Retina (tissue), 1 donor: Measurements from ENCODE around the gene CC2D1A.
A peak's percentile ranks its signal among the peaks of the same experiment; 100 is the strongest.

Source experiments
- DNase-seq: peaks from one replicate; pipeline ENCODE4 v3.0.0-alpha.2; 2016

CC2D1A gene

DNA sequence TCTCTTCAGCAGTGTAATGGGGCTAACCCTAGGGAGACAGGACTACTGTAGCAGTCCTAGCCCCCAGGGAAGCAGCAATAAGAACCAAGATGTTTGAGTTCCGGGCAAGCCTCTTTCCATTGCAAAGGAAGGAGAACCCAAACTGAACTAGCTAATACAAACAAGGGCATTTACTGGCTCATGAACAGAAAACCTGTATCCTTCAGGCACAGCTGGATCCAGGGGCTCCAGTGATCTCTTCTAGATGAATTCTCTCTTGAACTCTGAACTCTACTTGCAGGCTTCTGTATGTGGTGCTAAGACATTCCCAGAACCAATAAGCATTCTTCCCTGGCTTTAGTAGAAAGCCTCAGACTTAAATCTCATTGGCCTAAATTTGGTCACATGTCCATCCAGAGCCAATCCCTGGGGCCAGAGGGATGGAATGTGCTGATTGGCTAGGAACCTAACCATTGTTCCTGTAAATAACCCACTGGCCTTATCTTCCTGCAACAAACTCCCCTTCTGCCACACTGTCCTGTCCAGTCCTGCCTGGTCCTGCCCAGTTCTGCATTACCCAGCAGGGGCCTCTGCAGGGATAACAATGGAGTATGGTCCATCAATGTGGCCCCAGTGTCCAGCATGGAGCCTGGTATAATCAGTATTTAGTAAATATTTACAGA lies 36.2 kb downstream of the CC2D1A start:
- DNase-seq, result no peak

DNA sequence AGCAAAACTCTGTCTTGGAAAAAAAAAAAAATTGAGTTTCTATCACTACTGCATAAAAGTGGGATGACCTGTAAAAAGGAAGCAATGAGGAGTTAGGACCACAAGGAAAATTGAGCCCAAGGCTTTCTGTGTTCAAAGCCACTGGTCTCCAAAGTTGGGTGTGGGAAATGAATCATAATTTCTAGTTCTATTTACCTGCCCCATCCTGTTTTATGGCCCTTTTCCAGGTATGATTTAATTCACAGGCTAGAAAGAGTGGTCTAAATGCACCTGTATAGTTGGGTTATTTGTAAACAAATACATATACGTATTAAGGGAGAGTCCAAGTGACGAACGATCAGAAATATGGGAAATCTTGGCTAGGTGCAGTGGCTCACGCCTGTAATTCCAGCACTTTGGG lies 40.4 kb downstream of the CC2D1A start:
- no peak for DNase-seq

DNA sequence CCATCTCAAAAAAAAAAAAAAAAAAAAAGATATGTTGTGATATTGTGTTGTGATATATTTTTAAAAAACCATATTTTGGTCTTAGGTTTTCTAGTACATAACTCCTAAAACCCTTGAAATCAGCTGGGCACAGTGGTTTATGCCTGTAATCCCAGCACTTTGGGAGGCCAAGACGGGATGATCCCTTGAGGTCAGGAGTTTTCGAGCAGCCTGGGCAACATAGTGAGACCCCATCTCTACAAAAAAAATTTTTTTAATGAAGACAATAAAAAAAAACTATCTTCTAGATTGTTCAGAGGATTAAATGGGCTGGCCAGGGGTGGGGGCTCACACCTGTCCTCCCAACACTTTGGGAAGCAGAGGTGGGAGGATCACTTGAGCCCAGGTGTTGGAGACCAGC lies 45.0 kb downstream of the CC2D1A start:
- no peak for DNase-seq

DNA sequence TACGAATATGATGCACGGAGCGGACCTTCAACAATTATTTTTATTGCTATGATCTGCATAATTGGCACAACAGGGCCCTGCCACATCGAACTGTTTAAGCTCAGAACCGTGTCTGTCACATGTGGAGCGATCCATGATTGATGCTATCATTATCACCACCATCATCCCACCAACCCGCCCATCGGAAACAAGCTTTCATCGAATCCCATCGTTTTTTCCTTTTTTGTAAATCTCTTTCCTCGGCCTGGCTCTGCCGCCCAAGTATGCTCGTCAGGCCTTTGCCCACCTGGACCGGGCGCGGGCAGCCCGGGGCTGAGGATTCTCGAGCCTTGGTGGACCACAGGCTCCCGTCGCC lies 45.8 kb downstream of the CC2D1A start:
- no peak for DNase-seq

DNA sequence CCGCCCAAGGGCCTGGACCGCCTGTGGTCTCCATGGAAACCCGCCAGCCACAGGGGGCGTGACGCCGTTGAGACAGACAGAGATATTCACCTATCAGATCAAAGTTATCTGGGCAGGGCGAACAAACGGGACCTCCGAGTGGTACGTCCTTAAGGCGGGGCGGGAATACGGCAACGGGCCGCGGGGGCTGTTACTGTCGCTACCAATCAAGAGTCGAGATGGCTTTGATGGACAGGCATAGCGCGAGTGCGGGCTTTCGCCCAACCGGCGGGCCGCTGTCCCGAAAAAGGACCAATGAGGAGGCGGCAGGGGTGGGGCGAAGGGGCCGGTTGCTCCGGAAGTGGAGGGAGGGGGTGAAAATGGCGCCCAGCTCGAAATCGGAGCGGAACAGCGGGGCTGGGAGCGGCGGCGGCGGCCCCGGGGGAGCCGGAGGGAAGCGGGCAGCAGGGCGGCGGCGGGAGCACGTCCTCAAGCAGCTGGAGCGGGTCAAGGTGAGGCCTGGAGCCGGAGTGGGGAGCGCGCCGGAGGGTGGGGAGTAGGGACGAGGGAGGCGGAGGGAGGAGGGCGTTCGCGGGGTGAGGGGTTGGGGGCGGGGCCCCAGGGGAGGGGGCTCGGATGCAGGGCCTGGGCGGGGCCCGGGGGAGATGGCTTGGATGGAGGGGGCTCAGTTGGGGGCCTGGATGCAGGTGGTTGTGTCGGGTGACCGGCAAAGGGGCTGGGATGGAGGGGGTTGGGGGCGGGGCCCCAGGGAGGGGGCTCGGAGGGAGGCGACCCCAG lies 46.3 kb downstream of the CC2D1A start, which contains the start of gene DCAF15:
Gene DCAF15, plus strand, starts transcription at position 356 of the 777 bp plus-strand sequence. Its CDS starts 4 bp downstream, at position 360.
- DNase-seq, result peak; percentile 98

DNA sequence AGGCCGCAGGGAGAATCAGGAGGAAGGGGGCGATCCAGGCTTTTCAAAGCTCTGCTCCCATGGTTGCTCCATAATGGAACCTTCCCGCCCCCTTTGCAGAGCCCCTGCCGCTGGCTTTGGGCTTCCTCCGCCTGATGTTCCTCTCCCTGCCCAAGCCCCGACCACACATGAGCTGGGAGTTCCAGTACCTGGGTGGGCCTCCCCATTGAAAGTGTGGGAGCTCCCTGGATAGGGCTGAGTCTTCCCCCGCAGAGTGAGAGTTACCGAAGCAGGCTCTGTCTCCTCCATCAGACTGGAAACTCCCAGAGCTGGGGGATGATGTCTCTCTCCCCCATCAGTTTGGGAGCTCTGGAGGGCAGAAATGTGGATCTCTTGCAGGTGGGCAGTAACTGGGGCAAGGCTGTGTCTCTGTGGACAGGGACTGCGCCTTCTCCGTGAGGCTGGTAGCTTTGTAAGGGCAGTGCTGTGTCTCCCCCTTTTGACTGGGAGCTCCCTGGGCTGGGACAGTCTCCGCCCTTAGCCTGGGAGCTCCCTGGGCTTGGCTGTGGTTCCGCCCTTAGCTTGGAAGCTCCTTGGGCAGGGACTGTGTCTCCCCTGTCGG lies 47.0 kb downstream of the CC2D1A start:
- DNase-seq, result peak; percentile 51

DNA sequence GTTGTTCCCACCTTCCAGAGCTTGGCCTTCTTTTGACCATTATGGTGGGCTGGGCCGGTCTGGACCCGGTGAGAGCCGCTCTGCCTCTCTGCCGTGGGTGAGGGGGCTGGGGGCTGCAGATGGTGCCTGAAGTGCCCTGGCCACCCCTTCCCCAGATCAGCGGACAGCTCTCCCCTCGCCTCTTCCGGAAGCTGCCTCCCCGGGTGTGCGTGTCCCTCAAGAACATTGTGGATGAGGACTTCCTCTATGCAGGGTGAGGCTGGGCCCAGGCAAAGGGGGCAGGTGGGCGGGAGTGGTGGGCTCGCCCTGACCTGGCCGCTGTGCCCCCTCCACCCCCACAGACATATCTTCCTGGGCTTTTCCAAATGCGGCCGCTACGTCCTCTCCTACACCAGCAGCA lies 48.2 kb downstream of the CC2D1A start:
- DNase-seq, result no peak

DNA sequence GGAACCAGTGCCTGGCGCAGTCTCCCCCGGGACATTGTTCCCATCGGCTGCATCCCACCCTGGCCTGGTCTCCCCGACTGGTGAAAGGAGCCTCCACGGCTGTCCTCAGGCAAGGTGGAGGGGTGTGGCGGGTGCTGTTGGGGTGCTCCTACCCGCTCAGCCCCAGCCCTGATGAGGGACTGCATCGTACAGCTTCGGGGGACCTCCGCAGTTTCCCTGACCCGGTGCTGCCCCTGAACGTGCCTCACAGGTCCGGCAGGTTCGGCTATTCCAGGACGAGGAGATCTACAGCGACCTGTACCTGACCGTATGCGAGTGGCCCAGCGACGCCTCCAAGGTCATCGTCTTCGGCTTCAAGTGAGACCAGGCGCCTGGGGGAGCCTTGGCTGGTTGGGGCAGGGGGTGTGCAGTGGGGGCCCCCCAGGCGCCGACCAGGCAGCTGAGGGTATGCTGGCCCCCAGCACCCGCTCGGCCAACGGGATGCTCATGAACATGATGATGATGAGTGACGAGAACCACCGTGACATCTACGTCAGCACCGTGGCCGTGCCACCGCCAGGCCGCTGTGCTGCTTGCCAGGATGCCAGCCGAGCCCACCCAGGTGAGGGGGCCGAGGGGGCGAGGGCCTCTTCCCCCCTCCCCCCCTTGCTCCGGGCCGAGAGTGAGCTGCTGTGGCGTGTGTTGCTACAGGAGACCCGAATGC lies 49.8 kb downstream of the CC2D1A start:
- no peak for DNase-seq

DNA sequence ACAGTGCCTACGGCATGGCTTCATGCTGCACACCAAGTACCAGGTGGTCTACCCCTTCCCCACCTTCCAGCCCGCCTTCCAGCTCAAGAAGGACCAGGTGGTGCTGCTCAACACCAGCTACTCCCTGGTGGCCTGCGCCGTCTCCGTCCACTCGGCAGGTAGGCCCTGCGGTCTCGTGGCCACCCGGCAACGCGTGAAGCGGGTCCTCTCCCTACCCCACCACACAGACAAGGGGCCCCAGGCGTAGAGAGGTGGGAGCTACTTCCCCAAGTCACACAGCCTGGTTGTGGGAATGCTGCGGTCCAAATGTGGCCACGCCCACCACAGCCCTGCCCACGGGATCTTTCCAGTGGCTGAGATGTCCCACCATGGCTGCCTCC lies 50.4 kb downstream of the CC2D1A start:
- no peak for DNase-seq

DNA sequence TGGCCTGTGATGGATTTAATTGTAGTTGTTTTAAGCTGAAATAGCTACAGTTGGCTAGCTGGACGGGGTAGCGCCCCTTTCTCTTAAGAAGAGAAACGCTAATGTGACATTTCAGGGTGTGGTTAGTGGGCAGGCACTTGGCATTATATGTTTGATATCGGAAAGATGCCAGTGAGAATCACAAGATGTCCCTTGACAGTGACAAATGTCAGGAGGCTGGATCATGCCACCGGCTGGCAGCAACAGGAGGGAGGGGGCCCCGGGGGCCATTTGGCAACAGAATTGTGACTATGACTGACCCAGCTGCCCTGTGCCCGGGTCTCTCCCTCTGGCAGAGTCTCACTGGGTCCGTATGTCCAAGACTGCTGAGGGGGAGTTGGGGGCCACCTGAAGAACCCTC lies 51.0 kb downstream of the CC2D1A start:
- no peak for DNase-seq

DNA sequence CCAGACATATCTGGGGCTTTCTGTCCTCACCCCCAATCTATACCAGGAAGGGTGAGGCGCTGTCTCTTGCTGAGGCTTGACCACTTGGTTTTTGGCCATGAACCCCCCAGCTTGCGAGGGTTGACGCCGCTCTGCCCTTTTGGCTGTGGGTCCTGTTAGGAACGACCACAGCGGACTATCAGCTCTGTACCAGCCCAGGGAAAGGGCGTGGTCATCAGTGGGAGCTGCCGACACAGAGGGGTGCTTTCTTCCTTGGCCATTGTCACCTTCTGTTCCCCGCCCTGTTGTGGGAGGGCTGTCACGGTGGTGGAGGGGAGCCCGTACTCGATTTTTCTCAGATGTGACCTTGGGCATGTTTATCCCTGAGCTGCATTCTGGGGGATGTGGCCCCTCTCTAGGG lies 52.0 kb downstream of the CC2D1A start:
- no peak for DNase-seq

DNA sequence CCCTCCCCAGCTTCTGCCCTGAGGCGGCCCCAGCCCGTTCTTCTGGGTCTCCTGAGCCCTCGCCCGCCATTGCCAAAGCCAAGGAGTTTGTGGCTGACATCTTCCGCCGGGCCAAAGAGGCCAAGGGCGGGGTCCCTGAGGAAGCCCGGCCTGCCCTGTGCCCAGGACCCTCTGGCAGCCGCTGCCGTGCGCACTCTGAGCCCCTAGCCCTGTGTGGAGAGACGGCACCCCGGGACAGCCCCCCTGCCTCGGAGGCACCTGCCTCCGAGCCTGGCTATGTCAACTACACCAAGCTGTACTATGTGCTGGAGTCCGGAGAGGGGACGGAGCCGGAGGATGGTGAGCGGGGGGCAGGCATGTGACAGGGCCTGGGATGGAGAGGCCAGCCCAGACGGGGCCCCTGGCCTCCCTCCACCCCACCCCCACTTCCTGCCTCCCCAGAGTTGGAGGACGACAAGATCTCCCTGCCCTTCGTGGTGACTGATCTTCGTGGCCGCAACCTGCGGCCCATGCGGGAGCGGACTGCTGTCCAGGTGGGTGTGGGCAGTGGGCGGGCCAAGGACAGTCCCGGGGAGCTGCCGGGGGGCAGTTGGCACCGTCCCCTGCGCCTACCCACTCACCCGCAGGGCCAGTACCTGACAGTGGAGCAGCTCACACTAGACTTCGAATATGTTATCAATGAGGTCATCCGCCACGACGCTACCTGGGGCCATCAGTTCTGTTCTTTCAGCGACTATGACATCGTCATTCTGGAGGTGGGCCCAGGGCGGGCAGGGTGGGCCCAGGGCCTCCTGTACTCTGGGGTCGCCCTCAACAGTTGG lies 53.4 kb downstream of the CC2D1A start:
- no peak for DNase-seq

DNA sequence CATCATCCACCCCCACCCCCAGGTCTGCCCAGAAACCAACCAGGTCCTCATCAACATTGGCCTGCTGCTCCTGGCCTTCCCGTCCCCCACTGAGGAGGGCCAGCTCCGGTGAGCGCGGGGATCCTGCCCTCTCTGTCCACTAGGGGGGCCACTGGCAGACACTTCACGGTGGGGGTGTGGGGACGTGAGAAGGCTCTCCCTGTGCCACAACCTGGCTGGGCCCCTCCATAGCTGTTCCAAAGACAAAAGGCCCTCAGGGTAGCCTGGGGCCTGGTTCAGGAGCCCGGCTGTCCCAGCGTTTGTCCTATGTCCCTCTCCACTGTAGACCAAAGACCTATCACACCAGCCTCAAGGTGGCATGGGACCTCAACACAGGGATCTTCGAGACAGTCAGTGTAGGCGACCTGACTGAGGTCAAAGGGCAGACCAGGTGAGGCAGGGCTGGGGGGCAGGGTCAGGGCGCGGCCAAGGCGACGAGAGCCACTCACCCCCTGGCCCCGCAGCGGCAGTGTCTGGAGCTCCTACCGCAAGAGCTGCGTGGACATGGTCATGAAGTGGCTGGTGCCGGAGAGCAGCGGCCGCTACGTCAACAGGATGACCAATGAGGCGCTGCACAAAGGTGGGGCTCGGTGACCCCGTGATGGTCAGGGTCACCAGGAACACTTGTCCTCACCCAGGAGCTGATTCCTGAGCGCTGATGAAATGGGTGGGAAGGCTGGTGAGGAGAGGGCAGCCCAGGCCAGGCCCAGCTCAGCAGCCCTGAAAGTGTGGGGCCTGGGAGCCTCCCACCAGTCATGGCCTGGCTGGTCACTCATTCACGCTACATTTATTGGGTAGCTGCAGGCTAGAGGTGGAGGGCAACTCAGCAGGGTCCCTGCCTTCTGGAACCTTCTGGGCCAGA lies 54.2 kb downstream of the CC2D1A start:
- no peak for DNase-seq

DNA sequence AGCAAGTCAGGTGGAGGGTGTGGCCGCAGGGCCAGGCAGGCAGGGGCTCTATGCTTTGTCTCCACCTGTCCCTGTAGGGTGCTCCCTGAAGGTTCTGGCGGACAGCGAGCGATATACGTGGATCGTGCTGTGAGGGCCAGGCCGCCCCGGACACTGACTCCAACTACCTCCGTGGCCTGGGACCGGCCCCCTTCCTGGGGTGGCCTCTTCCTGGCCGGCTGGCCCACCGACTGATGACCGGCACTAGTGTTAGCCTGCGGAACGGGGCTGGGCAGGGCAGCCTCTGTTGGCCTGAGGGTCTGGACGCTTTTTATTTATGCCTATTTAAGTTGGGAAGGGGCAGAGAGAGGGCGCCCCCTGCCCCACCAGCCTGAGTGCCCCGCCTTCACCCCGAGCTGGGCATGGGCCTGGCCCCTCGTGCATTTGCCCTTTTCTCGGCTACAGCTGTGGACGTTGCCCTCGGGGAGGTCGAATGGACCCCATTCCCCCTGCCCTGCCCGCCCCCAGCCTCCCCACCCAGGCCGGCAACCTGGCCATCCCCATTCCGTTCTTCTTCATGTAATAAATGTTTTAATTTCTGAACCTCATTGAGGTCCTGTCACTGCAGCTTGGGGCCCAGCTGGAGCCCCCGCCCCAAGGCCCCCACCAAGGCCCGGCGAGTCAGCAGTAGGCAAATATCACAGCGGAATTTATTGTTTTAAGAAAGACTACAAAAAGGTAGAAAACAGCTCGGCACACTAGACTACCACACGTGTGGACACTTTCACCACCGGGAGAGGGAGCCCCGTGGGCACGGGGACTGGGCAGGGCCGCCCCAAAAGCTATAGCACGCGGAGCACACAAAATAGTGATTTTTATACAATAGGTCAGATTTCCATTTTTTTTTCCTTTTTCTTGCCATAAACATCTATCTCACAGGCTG lies 55.1 kb downstream of the CC2D1A start:
- DNase-seq, result no peak

DNA sequence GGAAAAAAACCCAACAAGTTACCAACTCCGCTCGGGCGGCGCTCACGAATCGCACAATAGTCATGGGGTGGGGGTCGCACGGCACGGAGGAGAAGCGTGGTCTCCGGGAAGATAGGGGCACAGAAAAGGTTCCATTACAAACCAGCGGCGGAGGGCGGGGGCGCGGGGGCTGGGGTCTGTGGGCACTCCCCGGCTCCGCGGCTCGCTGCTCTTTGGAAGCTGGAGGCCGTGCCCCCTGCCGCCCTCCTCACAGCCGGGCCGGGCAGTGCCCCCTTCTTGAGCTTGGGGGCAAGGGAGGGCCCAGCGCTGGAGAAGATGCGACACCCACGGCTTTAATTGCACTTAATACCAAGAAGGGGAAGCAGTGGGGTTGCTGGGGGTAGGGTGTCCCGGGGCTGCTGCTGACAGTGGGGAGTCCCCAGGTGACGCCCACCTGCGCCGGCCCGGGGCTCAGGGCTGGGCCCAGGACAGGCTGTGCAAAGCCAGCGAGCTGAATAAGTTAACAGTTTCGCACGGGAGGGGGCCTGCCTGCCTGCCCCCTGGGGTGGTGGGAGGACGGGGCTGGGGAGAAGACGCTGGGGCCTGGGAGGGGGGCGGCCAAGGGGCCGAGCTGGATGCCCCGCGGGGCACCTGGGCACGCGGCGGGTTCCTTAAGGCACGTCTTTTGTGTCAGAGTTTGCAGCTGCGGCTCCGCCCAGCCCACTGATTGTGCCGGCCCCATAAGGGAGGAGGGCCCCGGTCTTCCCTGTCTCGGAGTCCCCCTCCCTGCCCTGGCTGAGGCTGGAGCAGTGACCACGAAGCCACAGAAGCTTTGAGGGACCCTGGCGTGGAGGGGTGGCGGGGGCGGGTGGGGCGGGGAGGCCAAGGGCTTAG lies 56.1 kb downstream of the CC2D1A start:
- DNase-seq, result no peak

DNA sequence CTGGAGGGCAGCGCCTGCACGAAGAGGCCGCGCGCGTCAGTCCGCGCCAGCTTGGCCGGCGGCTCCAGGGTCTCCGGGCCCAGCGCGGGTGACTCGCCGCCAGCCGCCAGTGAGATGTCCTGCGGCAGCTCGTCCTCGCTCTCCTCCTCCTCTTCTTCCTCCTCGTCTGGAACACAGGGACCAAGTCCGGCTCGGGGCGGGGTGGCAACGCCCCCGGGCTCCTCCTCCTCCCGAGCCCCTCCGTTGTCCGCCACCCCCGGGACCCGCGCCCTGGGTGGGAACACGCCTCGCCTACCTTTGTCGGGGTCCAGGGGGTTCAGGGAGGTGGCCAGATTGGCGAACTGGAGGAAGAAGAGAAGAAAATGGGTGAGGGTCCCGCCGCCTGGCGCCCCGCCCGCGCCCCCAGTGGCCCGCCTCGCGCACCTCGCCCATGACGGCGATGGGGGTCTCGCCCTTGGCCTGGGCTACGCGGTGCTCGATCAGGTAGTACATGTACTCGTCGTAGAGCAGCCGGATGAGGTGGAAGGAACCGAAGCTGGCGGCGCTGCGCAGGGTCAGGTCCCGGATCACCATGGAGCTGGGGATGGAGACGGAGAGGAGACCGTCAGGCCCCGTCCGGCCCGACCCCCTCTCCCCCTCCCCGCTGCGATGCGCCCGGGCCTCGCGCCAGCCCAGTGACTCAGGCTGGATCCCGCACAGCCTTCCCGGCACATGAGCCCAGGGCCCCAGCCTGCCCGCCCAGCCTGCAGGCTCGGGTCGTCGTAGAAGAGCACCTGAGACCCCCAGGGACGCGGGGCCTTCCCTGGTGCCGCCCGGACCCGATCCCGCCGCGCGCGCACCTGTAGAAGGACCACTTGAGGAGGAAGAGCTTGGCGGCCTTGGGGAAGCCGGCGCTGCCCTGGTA lies 57.0 kb downstream of the CC2D1A start:
- DNase-seq, result peak; percentile 60

DNA sequence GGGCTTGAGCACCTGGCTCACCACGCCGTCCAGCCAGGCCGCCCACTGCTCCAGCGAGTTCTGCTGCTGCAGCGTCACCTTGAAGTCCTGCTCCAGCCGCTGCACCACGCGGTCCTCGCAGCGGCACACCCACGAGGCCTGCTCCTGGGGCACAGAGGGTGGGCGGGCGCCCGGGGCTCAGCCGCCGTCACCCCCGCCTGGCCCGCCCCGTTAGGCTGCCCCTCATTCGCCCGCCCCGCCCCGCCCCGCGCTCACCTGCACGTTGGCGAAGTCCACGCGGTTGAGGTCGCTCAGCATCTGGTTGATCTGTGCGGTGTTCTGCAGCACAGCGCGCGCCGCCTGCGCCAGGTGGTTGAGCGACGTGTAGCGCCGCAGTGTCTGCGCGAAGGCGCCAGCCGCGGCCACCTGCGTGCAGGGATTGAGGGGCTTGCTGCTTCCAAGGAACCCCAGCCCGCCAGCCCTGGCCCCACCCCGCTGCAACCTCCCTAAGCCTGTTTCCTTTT lies 57.7 kb downstream of the CC2D1A start:
- no peak for DNase-seq

DNA sequence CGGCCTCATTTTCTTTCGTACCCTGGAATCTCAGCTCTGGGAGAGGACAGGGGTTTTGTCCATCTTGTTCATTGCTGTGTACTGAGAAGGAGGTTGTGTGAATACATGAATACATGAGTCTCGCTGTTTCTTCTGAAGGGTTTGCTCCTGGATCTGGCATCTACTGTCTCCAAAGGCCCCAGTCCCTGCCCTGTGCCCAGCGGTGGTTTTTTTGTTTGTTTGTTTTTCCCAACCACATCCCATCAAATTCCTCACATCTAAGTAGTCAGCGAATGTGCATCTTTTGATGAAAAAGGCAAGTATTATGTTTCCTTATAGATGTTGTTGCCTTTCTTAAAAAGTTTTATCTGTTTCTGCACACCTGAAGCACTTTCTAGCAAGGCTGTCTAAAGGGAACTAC lies 58.8 kb downstream of the CC2D1A start:
- no peak for DNase-seq
